GM18907 (cell line): ENCODE data around the gene RAB20.

ENCODE experiments used
- ATAC-seq: cut with Tn5 transposase; IDR thresholded peaks from one replicate; pipeline ENCODE4 v1.9.1; 2021; ENCODE audit warnings: mild to moderate bottlenecking, moderate library complexity; ENCODE audit not compliant: unreplicated experiment

RAB20 gene

DNA sequence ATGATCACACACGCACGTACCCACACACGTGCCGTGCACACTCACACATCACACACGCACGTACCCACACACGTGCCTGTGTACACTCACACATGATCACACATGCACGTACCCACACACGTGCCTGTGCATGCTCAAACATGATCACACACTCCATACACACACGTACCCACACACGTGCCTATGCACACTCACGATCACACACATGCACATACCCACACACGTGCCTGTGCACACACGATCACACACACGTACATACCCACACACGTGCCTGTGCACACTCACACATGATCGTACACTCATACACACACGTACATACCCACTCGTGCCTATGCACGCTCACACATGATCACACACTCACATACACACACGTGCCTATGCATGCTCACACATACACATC, 86.8 kb downstream of the RAB20 start:
- ATAC-seq, result no peak
